Ovary (tissue), 3 donors: ENCODE results near the gene SLC41A3.

Experiments used
- EP300 ChIP-seq: sonication (generic); formaldehyde crosslinking; IDR thresholded peaks from one replicate; pipeline ENCODE4 v1.6.1; 2017; ENCODE audit warnings: antibody characterized with exemption
- POLR2A ChIP-seq: fragments of 450-650 bp; IDR thresholded peaks from one replicate; pipeline ENCODE4 v1.6.1; 2017; ENCODE audit warnings: antibody characterized with exemption, mild to moderate bottlenecking, moderate library complexity
- TF ChIP-seq, protein P1 (sequence below), 3 donors: fragments of 450-650 bp in 2 of 3; fragments of 200-600 bp in 1 of 3; IDR thresholded peaks; one replicate each; pipeline versions ENCODE4 v1.5.1 to v1.8.0; 2016 to 2022; ENCODE audit warnings: antibody characterized with exemption in 3 of 3, mild to moderate bottlenecking in 1 of 3
- donor health status: DM: no; HTN: no; CAD: no.

DNA sequence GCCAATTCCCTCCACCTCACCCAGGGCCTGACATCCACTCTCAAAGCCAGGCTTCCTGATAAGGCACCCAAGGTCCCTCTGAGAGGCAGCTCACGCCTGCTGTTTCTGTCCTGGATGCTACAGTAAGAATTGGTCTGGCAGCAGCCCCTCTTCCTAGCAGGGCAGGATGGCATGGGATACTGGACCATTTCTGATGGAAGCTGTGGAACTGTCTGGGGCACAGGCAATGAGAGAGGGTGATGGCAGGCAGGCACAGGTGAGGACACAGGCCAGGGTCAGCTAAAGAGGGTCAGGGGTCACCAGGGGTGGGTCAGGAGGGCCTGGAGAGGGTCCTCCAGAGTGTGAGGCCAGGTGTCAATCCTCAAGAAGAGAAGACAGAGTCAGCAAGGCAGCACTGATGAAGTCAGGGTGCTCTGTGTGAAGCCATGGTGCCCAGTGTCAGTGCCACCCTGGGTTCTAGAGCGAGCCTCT is 41.9 kb upstream of the SLC41A3 start:
- TF ChIP-seq, protein P1, sequence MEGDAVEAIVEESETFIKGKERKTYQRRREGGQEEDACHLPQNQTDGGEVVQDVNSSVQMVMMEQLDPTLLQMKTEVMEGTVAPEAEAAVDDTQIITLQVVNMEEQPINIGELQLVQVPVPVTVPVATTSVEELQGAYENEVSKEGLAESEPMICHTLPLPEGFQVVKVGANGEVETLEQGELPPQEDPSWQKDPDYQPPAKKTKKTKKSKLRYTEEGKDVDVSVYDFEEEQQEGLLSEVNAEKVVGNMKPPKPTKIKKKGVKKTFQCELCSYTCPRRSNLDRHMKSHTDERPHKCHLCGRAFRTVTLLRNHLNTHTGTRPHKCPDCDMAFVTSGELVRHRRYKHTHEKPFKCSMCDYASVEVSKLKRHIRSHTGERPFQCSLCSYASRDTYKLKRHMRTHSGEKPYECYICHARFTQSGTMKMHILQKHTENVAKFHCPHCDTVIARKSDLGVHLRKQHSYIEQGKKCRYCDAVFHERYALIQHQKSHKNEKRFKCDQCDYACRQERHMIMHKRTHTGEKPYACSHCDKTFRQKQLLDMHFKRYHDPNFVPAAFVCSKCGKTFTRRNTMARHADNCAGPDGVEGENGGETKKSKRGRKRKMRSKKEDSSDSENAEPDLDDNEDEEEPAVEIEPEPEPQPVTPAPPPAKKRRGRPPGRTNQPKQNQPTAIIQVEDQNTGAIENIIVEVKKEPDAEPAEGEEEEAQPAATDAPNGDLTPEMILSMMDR (IDR thresholded peaks at IDR 0.05) = no peak
- TF ChIP-seq EP300 (no peak), POLR2A (no peak)
